Prostate gland (tissue), 2 donors: ENCODE results near the gene LRCH3. TPM values are rescaled to one million over a fixed set of nuclear protein-coding genes. Genes with fewer than 3 reads are reported as not detected.

Experiments used
- DNase-seq: peaks from one replicate; pipeline ENCODE4 v3.0.0-alpha.2; 2019; ENCODE audit warnings: low spot score
- H3K27ac ChIP-seq, 2 donors: fragments of 200-600 bp; sonication (generic); 2 replicates each; pipeline ENCODE4 v1.5.1; 2017 to 2019
- H3K27me3 ChIP-seq: fragments of 200-600 bp; sonication (generic); replicated peaks from 2 replicates; pipeline ENCODE4 v1.5.1; 2019; ENCODE audit not compliant: insufficient read depth
- H3K36me3 ChIP-seq, 2 donors: fragments of 200-600 bp; sonication (generic); 1 replicate in 1 of 2; 2 replicates in 1 of 2; pipeline versions ENCODE4 v1.5.1 to v1.8.1; 2017 to 2019
- H3K4me1 ChIP-seq: fragments of 200-600 bp; sonication (generic); replicated peaks from 2 replicates; pipeline ENCODE4 v1.5.1; 2019
- H3K4me3 ChIP-seq, 2 donors: fragments of 200-600 bp; sonication (generic); 2 replicates each; pipeline ENCODE4 v1.5.1; 2017 to 2019
- H3K9me3 ChIP-seq: fragments of 200-600 bp; sonication (generic); 2 replicates; pipeline ENCODE4 v1.5.1; 2017
- POLR2A ChIP-seq: fragments of 450-650 bp; IDR thresholded peaks from one replicate; pipeline ENCODE4 v1.6.1; 2016; ENCODE audit warnings: antibody characterized with exemption, mild to moderate bottlenecking
- POLR2AphosphoS5 ChIP-seq: sonication (generic); formaldehyde crosslinking; IDR thresholded peaks from one replicate; pipeline ENCODE4 v1.6.1; 2017; ENCODE audit warnings: antibody characterized with exemption
- WGBS: methylation state at CpG from one replicate; pipeline ENCODE4 v1.1.5; 2018; 5-methylcytosine and 5-hydroxymethylcytosine counted together
- intact Hi-C: fragments of 100-400 bp; cut with DNase I; formaldehyde crosslinking; loops from one replicate; pipeline ENCODE4 v1.14.2; 2022
- total RNA-seq, 2 donors: library from RNA; depleted of rRNA; stranded (reverse); fragments of >200 nt; gene quantifications; one replicate each; pipeline ENCODE4 v1.1.0, GENCODE V29; 2016
- TF ChIP-seq, protein P1 (sequence below), 4 experiments: fragments of 200-600 bp in 2 of 4; fragments of 450-650 bp in 2 of 4; sonication (generic) in 2 of 4; IDR thresholded peaks; 1 replicate in 3 of 4; 2 replicates in 1 of 4; pipeline ENCODE4 v1.5.1; 2016 to 2019; ENCODE audit warnings: antibody characterized with exemption in 4 of 4, mild to moderate bottlenecking in 2 of 4, moderate library complexity in 2 of 4

Gene LRCH3
- total RNA-seq, 2 donors from 2014 or later = 31.6 to 114 TPM

DNA sequence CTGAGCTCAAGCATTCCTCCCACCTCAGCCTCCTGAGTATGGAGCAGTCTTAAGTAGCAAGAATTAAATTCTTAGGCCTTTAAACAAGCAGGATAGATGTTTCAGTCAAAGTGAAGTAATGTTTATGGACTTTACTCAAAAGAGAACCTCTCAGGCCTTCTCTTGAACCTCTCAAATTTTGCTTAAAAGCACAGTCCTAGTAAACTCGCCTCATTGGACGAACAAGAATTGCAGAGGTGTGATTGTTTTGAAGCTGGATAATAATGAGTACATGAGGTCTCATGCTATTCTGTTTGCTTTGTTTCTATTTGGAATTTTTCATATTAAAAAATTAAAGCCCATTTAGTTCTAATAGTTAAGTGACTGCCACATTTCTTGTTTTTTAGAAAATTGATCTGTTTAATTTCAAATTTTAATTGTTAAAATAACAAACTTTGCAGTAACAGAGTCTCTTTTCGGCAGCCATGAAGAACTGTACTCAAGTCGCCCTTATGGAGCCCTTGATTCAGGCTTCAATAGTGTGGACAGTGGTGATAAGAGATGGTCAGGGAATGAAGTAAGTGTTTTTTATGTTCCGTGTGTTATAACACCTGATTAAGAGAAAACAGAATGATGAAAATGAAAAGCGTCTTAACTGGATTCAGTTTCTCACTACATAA lies 39.4 kb downstream of the LRCH3 start:
- intact Hi-C loops = no loop called here

DNA sequence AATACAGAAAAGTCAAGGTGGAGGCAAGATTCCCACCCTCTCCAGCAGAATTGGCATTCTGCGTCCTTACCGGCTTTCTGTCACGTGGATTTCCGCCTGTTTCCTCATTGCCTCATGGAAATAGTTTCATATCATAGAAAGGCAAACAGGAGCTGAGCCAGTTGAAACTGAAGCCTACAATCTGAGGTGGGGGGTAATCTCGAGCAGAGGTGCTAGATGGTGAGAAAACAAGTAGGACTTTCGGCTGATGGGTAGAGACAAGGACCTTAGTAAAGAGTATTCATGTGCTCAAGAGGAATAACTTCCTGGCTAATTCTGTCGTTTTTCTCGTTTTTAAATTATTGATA lies 39.9 kb downstream of the LRCH3 start:
- Histone ChIP-seq H3K36me3 (no peaks in the 10 kb centered on the region), H3K4me3 (no peak overlapping the region), H3K27me3 (no peaks in the 10 kb centered on the region), H3K9me3 (no peaks in the 10 kb centered on the region), H3K4me1 (no peaks in the 10 kb centered on the region), H3K27ac (no peak overlapping the region)
- intact Hi-C loops = no loop called here
- DNase-seq = no peak
- TF ChIP-seq, protein P1, sequence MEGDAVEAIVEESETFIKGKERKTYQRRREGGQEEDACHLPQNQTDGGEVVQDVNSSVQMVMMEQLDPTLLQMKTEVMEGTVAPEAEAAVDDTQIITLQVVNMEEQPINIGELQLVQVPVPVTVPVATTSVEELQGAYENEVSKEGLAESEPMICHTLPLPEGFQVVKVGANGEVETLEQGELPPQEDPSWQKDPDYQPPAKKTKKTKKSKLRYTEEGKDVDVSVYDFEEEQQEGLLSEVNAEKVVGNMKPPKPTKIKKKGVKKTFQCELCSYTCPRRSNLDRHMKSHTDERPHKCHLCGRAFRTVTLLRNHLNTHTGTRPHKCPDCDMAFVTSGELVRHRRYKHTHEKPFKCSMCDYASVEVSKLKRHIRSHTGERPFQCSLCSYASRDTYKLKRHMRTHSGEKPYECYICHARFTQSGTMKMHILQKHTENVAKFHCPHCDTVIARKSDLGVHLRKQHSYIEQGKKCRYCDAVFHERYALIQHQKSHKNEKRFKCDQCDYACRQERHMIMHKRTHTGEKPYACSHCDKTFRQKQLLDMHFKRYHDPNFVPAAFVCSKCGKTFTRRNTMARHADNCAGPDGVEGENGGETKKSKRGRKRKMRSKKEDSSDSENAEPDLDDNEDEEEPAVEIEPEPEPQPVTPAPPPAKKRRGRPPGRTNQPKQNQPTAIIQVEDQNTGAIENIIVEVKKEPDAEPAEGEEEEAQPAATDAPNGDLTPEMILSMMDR (IDR thresholded peaks at IDR 0.05) = no peak
- no peak for TF ChIP-seq POLR2AphosphoS5
- TF ChIP-seq POLR2A = no peak
- WGBS = 94% methylated on average over 8 of the region's 8 CpGs

More for the DNA sequence above, 39.4 kb downstream of the LRCH3 start:
- Histone ChIP-seq H3K4me1 (no peaks in the 10 kb centered on the region), H3K27ac (no peak overlapping the region), H3K9me3 (no peaks in the 10 kb centered on the region), H3K36me3 (no peaks in the 10 kb centered on the region), H3K27me3 (no peaks in the 10 kb centered on the region), H3K4me3 (no peak overlapping the region)
- DNase-seq = no peak
- 80% methylated on average over 6 of the region's 6 CpGs for whole genome bisulfite sequencing
- TF ChIP-seq POLR2AphosphoS5 (no peak), POLR2A (no peak)
- TF ChIP-seq, protein P1 (IDR thresholded peaks at IDR 0.05) = no peak

DNA sequence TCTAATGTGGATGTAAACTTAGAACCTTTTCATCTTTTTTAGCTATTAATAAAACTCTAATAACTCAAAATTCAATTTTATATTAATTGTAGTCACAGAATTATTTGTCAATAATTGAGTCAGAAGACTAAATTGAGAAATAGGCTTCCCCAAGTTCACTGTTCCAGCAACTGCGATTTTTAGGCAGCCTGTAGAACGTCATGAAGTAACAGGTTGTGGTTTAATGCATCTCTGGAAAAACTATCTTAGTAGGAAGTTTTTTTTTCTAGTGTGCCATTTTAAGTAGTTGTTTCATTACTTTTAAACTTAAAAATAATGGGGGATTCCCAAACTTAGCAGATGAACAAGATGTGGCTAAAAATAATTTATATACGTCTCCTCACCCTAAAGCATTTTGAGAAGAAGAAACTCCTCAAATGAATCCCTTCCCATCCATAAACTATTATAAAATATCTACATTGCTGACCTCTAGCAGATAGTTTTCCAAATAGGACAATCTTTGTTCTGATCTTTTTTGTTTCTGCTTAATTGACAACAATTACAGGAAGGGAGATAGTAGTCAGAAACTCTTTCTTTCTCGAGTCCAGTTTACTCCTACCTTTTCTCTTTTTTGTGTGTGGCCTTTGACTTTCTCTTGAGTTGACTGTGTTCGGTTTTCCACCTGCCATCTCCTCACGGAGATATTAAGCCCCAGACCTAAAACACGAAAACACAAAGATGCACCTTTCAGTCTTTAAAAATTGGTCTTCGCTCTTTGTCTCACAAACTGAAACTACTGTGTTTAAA lies 43.1 kb downstream of the LRCH3 start:
- TF ChIP-seq, protein P1 (IDR thresholded peaks at IDR 0.05) = no peak
- TF ChIP-seq POLR2AphosphoS5 = no peak
- no peak for TF ChIP-seq POLR2A
- Histone ChIP-seq H3K4me1 (no peaks in the 10 kb centered on the region), H3K27ac (no peak overlapping the region), H3K4me3 (no peak overlapping the region), H3K36me3 (no peaks in the 10 kb centered on the region), H3K27me3 (no peaks in the 10 kb centered on the region), H3K9me3 (no peaks in the 10 kb centered on the region)
- intact Hi-C loops = no loop called here
- no peak for DNase-seq
- WGBS = 93% methylated on average over 8 of the region's 8 CpGs

DNA sequence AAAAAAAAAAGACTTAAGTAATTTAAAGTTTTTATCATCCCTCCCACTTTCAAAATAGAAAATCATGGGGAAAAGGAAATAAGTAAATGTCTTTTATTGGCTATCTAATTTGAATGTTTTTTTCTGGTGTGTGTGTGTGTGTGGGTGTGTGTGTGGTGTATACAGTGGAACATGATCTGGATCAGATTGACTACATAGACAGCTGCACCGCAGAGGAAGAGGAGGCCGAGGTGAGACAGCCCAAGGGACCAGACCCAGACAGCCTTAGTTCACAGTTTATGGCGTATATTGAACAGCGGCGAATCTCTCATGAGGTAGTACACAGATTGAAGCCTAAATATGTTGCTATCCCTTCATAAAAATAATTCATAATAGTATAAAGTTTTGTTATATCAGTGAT lies 44.5 kb downstream of the LRCH3 start:
- no peak for DNase-seq
- Histone ChIP-seq H3K27me3 (no peaks in the 10 kb centered on the region), H3K9me3 (no peaks in the 10 kb centered on the region), H3K4me3 (no peak overlapping the region), H3K27ac (no peak overlapping the region), H3K4me1 (no peaks in the 10 kb centered on the region), H3K36me3 (peaks cover 0 to 12% of the 10 kb centered on the region in 2 donors)
- 95% methylated on average over 5 of the region's 5 CpGs for WGBS
- intact Hi-C loops = no loop called here
- TF ChIP-seq POLR2AphosphoS5 = no peak
- TF ChIP-seq, protein P1 (IDR thresholded peaks at IDR 0.05) = no peak
- no peak for TF ChIP-seq POLR2A

DNA sequence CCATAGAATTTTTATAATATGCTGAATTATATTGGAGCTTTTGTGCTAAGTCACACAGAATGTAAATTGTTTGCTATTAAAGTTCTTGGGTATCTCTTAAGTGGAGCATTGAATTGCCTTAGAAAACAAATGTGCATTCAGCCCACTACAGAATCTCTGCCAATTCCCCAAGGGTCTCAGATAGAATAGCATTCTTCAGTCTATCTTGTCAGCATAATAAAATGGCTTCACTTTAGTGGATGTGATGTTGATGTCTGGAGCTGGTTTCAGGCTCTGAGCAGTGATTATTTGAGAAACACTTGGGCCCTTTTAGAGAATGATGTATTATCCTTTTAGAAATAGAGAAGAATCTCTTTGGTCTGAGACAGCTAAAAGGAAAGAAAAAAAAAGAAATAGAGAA lies 45.2 kb downstream of the LRCH3 start:
- Histone ChIP-seq H3K36me3 (peaks cover 0 to 18% of the 10 kb centered on the region in 2 donors), H3K9me3 (no peaks in the 10 kb centered on the region), H3K4me3 (no peak overlapping the region), H3K27me3 (no peaks in the 10 kb centered on the region), H3K4me1 (no peaks in the 10 kb centered on the region), H3K27ac (no peak overlapping the region)
- TF ChIP-seq POLR2AphosphoS5 (no peak), POLR2A (no peak)
- TF ChIP-seq, protein P1 (IDR thresholded peaks at IDR 0.05) = no peak
- DNase-seq = no peak
- intact Hi-C loops = no loop called here
